ENCODE measurements around the gene MAD1L1. TPM values are rescaled to one million over a fixed set of nuclear protein-coding genes. Genes with fewer than 3 reads are reported as not detected.

MAD1L1 gene
- total and polyA plus RNA-seq, 2 donors (not counting 1 experiment from before 2014, with no cell fraction given): 9.8 to 29.4 TPM

GRCh38 chr7:2080060-2080387 is 152.7 kb downstream of the MAD1L1 start:
- H3K9ac ChIP-seq (ENCODE audit: insufficient read depth, low read length): no peak overlapping the region
- TF ChIP-seq EZH2 (IDR thresholded peaks at IDR 0.05; ENCODE audit: low read length, missing control alignments): no peak
- TF ChIP-seq, protein P1, sequence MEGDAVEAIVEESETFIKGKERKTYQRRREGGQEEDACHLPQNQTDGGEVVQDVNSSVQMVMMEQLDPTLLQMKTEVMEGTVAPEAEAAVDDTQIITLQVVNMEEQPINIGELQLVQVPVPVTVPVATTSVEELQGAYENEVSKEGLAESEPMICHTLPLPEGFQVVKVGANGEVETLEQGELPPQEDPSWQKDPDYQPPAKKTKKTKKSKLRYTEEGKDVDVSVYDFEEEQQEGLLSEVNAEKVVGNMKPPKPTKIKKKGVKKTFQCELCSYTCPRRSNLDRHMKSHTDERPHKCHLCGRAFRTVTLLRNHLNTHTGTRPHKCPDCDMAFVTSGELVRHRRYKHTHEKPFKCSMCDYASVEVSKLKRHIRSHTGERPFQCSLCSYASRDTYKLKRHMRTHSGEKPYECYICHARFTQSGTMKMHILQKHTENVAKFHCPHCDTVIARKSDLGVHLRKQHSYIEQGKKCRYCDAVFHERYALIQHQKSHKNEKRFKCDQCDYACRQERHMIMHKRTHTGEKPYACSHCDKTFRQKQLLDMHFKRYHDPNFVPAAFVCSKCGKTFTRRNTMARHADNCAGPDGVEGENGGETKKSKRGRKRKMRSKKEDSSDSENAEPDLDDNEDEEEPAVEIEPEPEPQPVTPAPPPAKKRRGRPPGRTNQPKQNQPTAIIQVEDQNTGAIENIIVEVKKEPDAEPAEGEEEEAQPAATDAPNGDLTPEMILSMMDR (conservative IDR thresholded peaks at IDR 0.05 in 1 of 2, IDR thresholded peaks at IDR 0.05 in 1 of 2; ENCODE audit: low read depth in 1 of 2, low read length in 2 of 2): no peak
- H3K36me3 ChIP-seq (ENCODE audit: control insufficient read depth, insufficient read depth, low read length): no peaks in the 10 kb centered on the region
- DNase-seq (ENCODE audit: low read depth in 2 of 2): no peak
- no peak overlapping the region for H3K4me2 ChIP-seq (ENCODE audit: extremely low read depth, insufficient read depth, low read length)
- no peaks in the 10 kb centered on the region for H3K27me3 ChIP-seq (ENCODE audit: control insufficient read depth, insufficient read depth, low read length)
- H3K4me3 ChIP-seq (replicated peaks in 1 of 4; ENCODE audit: control extremely low read depth in 1 of 4, insufficient read depth in 1 of 4, low read depth in 3 of 4, low read length in 4 of 4): no peak overlapping the region
- no peaks in the 10 kb centered on the region for H4K20me1 ChIP-seq (ENCODE audit: control insufficient read depth, extremely low read depth, insufficient read depth, low read length)
- H3K4me1 ChIP-seq (ENCODE audit: control insufficient read depth, extremely low read depth, insufficient read depth, low read length): peaks cover 5% of the 10 kb centered on the region
- no peaks in the 10 kb centered on the region for H3K79me2 ChIP-seq (ENCODE audit: control insufficient read depth, insufficient read depth, low read length)
- no peaks in the 10 kb centered on the region for H3K9me3 ChIP-seq (ENCODE audit: control insufficient read depth, insufficient read depth, low read depth, low read length)
- H3K27ac ChIP-seq (ENCODE audit: insufficient read depth, low read length): no peak overlapping the region
- no peak overlapping the region for H2AFZ ChIP-seq (ENCODE audit: low read length)

- Histone ChIP-seq H3K4me2 (ENCODE audit: extremely low read depth, insufficient read depth, low read length) (no peak overlapping the region), H3K36me3 (ENCODE audit: control insufficient read depth, insufficient read depth, low read length) (no peaks in the 10 kb centered on the region), H3K4me3 (replicated peaks in 1 of 4; ENCODE audit: control extremely low read depth in 1 of 4, insufficient read depth in 1 of 4, low read depth in 3 of 4, low read length in 4 of 4) (no peak overlapping the region), H3K9ac (ENCODE audit: insufficient read depth, low read length) (no peak overlapping the region), H2AFZ (ENCODE audit: low read length) (no peak overlapping the region), H4K20me1 (ENCODE audit: control insufficient read depth, extremely low read depth, insufficient read depth, low read length) (no peaks in the 10 kb centered on the region), H3K79me2 (ENCODE audit: control insufficient read depth, insufficient read depth, low read length) (no peaks in the 10 kb centered on the region), H3K4me1 (ENCODE audit: control insufficient read depth, extremely low read depth, insufficient read depth, low read length) (peaks cover 5% of the 10 kb centered on the region), H3K9me3 (ENCODE audit: control insufficient read depth, insufficient read depth, low read depth, low read length) (no peaks in the 10 kb centered on the region), H3K27ac (ENCODE audit: insufficient read depth, low read length) (no peak overlapping the region), H3K27me3 (ENCODE audit: control insufficient read depth, insufficient read depth, low read length) (no peaks in the 10 kb centered on the region)
- TF ChIP-seq, protein P1 (conservative IDR thresholded peaks at IDR 0.05 in 1 of 2, IDR thresholded peaks at IDR 0.05 in 1 of 2; ENCODE audit: low read depth in 1 of 2, low read length in 2 of 2): no peak
- TF ChIP-seq EZH2 (IDR thresholded peaks at IDR 0.05; ENCODE audit: low read length, missing control alignments): no peak
- no peak for DNase-seq (ENCODE audit: low read depth in 2 of 2)
Measured at GRCh38 chr7:2079332-2080059, 153.2 kb downstream of the MAD1L1 start.

DNA sequence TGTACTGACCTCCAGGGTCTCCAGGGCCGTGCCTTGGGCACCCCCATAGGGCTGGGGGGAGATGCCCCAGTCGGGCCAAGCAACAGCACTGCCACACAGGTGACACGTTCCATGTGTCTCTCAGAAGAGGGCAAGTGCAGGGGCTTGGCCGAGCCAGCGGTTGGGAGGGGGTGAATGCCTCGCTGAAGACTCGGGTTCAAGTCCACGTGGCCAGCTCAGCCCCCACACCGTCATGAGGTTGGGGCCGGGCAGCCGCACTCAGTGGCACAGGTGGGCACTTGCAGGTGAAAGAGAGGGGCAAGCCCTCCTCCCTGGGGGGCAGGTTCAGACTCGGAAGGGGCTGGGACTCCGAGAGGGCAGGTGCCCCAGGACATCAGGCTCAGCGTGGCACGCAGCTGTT is 153.8 kb downstream of the MAD1L1 start:
- Histone ChIP-seq H3K4me1 (ENCODE audit: control insufficient read depth, extremely low read depth, insufficient read depth, low read length) (peaks cover 5% of the 10 kb centered on the region), H3K4me3 (replicated peaks in 1 of 4; ENCODE audit: control extremely low read depth in 1 of 4, insufficient read depth in 1 of 4, low read depth in 3 of 4, low read length in 4 of 4) (no peak overlapping the region), H2AFZ (ENCODE audit: low read length) (no peak overlapping the region), H4K20me1 (ENCODE audit: control insufficient read depth, extremely low read depth, insufficient read depth, low read length) (no peaks in the 10 kb centered on the region), H3K36me3 (ENCODE audit: control insufficient read depth, insufficient read depth, low read length) (no peaks in the 10 kb centered on the region), H3K27me3 (ENCODE audit: control insufficient read depth, insufficient read depth, low read length) (no peaks in the 10 kb centered on the region), H3K4me2 (ENCODE audit: extremely low read depth, insufficient read depth, low read length) (no peak overlapping the region), H3K9me3 (ENCODE audit: control insufficient read depth, insufficient read depth, low read depth, low read length) (no peaks in the 10 kb centered on the region), H3K27ac (ENCODE audit: insufficient read depth, low read length) (no peak overlapping the region), H3K9ac (ENCODE audit: insufficient read depth, low read length) (no peak overlapping the region), H3K79me2 (ENCODE audit: control insufficient read depth, insufficient read depth, low read length) (no peaks in the 10 kb centered on the region)
- TF ChIP-seq EZH2 (IDR thresholded peaks at IDR 0.05; ENCODE audit: low read length, missing control alignments): no peak
- TF ChIP-seq, protein P1 (conservative IDR thresholded peaks at IDR 0.05 in 1 of 2, IDR thresholded peaks at IDR 0.05 in 1 of 2; ENCODE audit: low read depth in 1 of 2, low read length in 2 of 2): no peak
- DNase-seq (ENCODE audit: low read depth in 2 of 2): no peak

Measured in fibroblast of lung (primary cell).